ENCODE results near the gene CYFIP2.

Gene CYFIP2

GRCh38 chr5:157288405-157289163 lies 22.7 kb downstream of the CYFIP2 start:
- TF ChIP-seq CTCF (IDR thresholded peaks at IDR 0.05; ENCODE audit: low read depth, low read length): no peak

GRCh38 chr5:157289164-157289819 lies 23.4 kb downstream of the CYFIP2 start:
- TF ChIP-seq CTCF (IDR thresholded peaks at IDR 0.05; ENCODE audit: low read depth, low read length): no peak

More at GRCh38 chr5:157288405-157289163, 22.7 kb downstream of the CYFIP2 start:
- no peak overlapping the region for H3K4me3 ChIP-seq (ENCODE audit: low read depth, low read length)

GRCh38 chr5:157290156-157290980 lies 24.4 kb downstream of the CYFIP2 start:
- TF ChIP-seq CTCF (IDR thresholded peaks at IDR 0.05; ENCODE audit: low read depth, low read length): no peak
- H3K4me3 ChIP-seq (ENCODE audit: low read depth, low read length): no peak overlapping the region

More at GRCh38 chr5:157289164-157289819, 23.4 kb downstream of the CYFIP2 start:
- no peak overlapping the region for H3K4me3 ChIP-seq (ENCODE audit: low read depth, low read length)

- H3K4me3 ChIP-seq (ENCODE audit: low read depth, low read length): no peak overlapping the region
- no peak for TF ChIP-seq CTCF (IDR thresholded peaks at IDR 0.05; ENCODE audit: low read depth, low read length)
Observed at GRCh38 chr5:157290981-157291711, 25.2 kb downstream of the CYFIP2 start.

GRCh38 chr5:157292599-157292998 lies 26.7 kb downstream of the CYFIP2 start:
- H3K4me3 ChIP-seq (ENCODE audit: low read depth, low read length): no peak overlapping the region
- TF ChIP-seq CTCF (IDR thresholded peaks at IDR 0.05; ENCODE audit: low read depth, low read length): no peak

GRCh38 chr5:157294407-157295091 lies 28.6 kb downstream of the CYFIP2 start:
- TF ChIP-seq CTCF (IDR thresholded peaks at IDR 0.05; ENCODE audit: low read depth, low read length): no peak
- no peak overlapping the region for H3K4me3 ChIP-seq (ENCODE audit: low read depth, low read length)
